KMS-11 (cell line): ENCODE measurements around the gene EGFL8.

Experiments used
- H2AFZ ChIP-seq: fragments of 200-600 bp; sonication (generic); 2 replicates; pipeline ENCODE4 v1.6.1; 2016; ENCODE audit warnings: antibody characterized with exemption, mixed run types, low read depth
- H3K27ac ChIP-seq: fragments of 200-600 bp; sonication (generic); 2 replicates; pipeline ENCODE4 v1.6.1; 2016; ENCODE audit warnings: mild to moderate bottlenecking, mixed run types
- H3K27me3 ChIP-seq: fragments of 200-600 bp; sonication (generic); 2 replicates; pipeline ENCODE4 v1.6.1; 2017; ENCODE audit warnings: mild to moderate bottlenecking, low read depth, mixed run types, moderate library complexity; ENCODE audit not compliant: insufficient read depth
- H3K36me3 ChIP-seq: fragments of 200-600 bp; sonication (generic); 2 replicates; pipeline ENCODE4 v1.6.1; 2017; ENCODE audit warnings: mild to moderate bottlenecking, mixed run types; ENCODE audit not compliant: insufficient read depth
- H3K4me1 ChIP-seq: fragments of 200-600 bp; sonication (generic); 2 replicates; pipeline ENCODE4 v1.6.1; 2016; ENCODE audit warnings: mild to moderate bottlenecking, low read depth, mixed run types; ENCODE audit not compliant: poor library complexity, severe bottlenecking
- H3K4me2 ChIP-seq: fragments of 200-600 bp; sonication (generic); 2 replicates; pipeline ENCODE4 v1.7.0; 2016; ENCODE audit warnings: mild to moderate bottlenecking, mixed run types
- H3K4me3 ChIP-seq: fragments of 200-600 bp; sonication (generic); IDR thresholded peaks from 2 replicates; pipeline ENCODE4 v1.6.1; 2017; ENCODE audit warnings: low read depth, low read length, mixed read lengths; ENCODE audit not compliant: insufficient read depth
- H3K79me2 ChIP-seq: fragments of 200-600 bp; sonication (generic); 2 replicates; pipeline ENCODE4 v1.6.1; 2016; ENCODE audit warnings: low read depth, mixed run types; ENCODE audit not compliant: insufficient read depth
- H3K9ac ChIP-seq: fragments of 200-600 bp; sonication (generic); 2 replicates; pipeline ENCODE4 v1.6.1; 2016; ENCODE audit warnings: mild to moderate bottlenecking, mixed run types
- H4K20me1 ChIP-seq: fragments of 200-600 bp; sonication (generic); 2 replicates; pipeline ENCODE4 v1.6.1; 2016; ENCODE audit warnings: mild to moderate bottlenecking, mixed run types; ENCODE audit not compliant: insufficient read depth
- CTCF ChIP-seq: fragments of 200-600 bp; sonication (generic); conservative IDR thresholded peaks from 2 replicates; pipeline ENCODE4 v1.6.1; 2017; ENCODE audit warnings: low read depth, mild to moderate bottlenecking, antibody characterized with exemption, low read length, moderate library complexity, mixed read lengths

The EGFL8 gene

GRCh38 chr6:32158052-32158451 is 6.3 kb upstream of the EGFL8 start:
- no peak overlapping the region for H3K27ac ChIP-seq
- TF ChIP-seq CTCF: no peak
- no peak overlapping the region for H3K4me2 ChIP-seq

GRCh38 chr6:32163559-32164258 is 686 bp upstream of the EGFL8 start:
- no peak overlapping the region for H2AFZ ChIP-seq
- TF ChIP-seq CTCF: no peak
- H3K4me2 ChIP-seq: no peak overlapping the region
- no peaks in the 10 kb centered on the region for H4K20me1 ChIP-seq
- H3K9ac ChIP-seq: no peak overlapping the region
- no peaks in the 10 kb centered on the region for H3K79me2 ChIP-seq
- no peaks in the 10 kb centered on the region for H3K27me3 ChIP-seq
- H3K4me3 ChIP-seq: no peak overlapping the region
- H3K36me3 ChIP-seq: no peaks in the 10 kb centered on the region
- H3K27ac ChIP-seq: no peak overlapping the region
- no peaks in the 10 kb centered on the region for H3K4me1 ChIP-seq

More at GRCh38 chr6:32158052-32158451, 6.3 kb upstream of the EGFL8 start:
- H3K36me3 ChIP-seq: no peaks in the 10 kb centered on the region
- no peaks in the 10 kb centered on the region for H3K4me1 ChIP-seq
- no peak overlapping the region for H2AFZ ChIP-seq
- no peak overlapping the region for H3K9ac ChIP-seq
- peaks cover under 1% of the 10 kb centered on the region; the same call in 1 of the 2 replicates for H3K27me3 ChIP-seq
- H3K4me3 ChIP-seq: no peak overlapping the region
- H4K20me1 ChIP-seq: no peaks in the 10 kb centered on the region
- no peaks in the 10 kb centered on the region for H3K79me2 ChIP-seq

GRCh38 chr6:32166411-32167061 is 2.1 kb downstream of the EGFL8 start:
- no peaks in the 10 kb centered on the region for H3K36me3 ChIP-seq
- no peak for TF ChIP-seq CTCF
- H3K4me1 ChIP-seq: no peaks in the 10 kb centered on the region
- H3K79me2 ChIP-seq: no peaks in the 10 kb centered on the region
- H3K4me3 ChIP-seq: no peak overlapping the region
- H2AFZ ChIP-seq: no peak overlapping the region
- no peak overlapping the region for H3K4me2 ChIP-seq
- H3K27ac ChIP-seq: no peak overlapping the region
- H3K9ac ChIP-seq: no peak overlapping the region
- H3K27me3 ChIP-seq: no peaks in the 10 kb centered on the region
- no peaks in the 10 kb centered on the region for H4K20me1 ChIP-seq

- Histone ChIP-seq H2AFZ (no peak overlapping the region), H3K4me3 (no peak overlapping the region), H3K9ac (no peak overlapping the region), H3K27me3 (no peaks in the 10 kb centered on the region), H3K27ac (no peak overlapping the region), H3K79me2 (no peaks in the 10 kb centered on the region), H3K4me1 (no peaks in the 10 kb centered on the region), H3K36me3 (no peaks in the 10 kb centered on the region), H3K4me2 (no peak overlapping the region), H4K20me1 (no peaks in the 10 kb centered on the region)
- TF ChIP-seq CTCF: no peak
These were observed 2.9 kb downstream of the EGFL8 start for GRCh38 chr6:32167154-32167760.
